ENCODE results near the gene CCT6A.
"Not testable (repeated sequence)": the region's sequence is repeated elsewhere in the genome, so short reads cannot be mapped to it uniquely, and the experiment has no call there.

DNA sequence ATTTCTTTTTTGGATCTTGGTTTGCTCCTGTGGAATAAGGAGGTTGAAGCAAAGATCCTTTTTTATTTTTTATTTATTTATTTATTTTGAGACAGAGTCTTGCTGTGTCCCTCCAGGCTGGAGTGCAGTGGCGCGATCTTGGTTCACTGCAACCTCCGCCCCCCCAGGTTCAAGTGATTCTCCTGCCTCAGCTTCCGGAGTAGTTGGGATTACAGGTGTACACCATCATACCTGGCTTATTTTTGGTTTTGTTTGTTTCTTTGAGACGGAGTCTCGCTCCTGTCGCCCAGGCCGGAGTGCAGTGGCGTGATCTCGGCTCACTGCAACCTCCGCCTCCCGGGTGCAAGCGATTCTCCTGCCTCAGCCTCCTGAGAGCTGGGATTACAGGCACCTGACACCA lies 14.8 kb downstream of the CCT6A start:
- not testable (repeated sequence) for TF ChIP-seq POLR2A (IDR thresholded peaks at IDR 0.05; ENCODE audit: low read length); E2F6 (IDR thresholded peaks at IDR 0.05; ENCODE audit: borderline replicate concordance, low read depth); KDM1A (IDR thresholded peaks at IDR 0.05; ENCODE audit: low read depth); SMC3 (IDR thresholded peaks at IDR 0.05); RAD21 (conservative IDR thresholded peaks at IDR 0.05 in 1 of 2, IDR thresholded peaks at IDR 0.05 in 1 of 2)
- TF ChIP-seq, protein P1, sequence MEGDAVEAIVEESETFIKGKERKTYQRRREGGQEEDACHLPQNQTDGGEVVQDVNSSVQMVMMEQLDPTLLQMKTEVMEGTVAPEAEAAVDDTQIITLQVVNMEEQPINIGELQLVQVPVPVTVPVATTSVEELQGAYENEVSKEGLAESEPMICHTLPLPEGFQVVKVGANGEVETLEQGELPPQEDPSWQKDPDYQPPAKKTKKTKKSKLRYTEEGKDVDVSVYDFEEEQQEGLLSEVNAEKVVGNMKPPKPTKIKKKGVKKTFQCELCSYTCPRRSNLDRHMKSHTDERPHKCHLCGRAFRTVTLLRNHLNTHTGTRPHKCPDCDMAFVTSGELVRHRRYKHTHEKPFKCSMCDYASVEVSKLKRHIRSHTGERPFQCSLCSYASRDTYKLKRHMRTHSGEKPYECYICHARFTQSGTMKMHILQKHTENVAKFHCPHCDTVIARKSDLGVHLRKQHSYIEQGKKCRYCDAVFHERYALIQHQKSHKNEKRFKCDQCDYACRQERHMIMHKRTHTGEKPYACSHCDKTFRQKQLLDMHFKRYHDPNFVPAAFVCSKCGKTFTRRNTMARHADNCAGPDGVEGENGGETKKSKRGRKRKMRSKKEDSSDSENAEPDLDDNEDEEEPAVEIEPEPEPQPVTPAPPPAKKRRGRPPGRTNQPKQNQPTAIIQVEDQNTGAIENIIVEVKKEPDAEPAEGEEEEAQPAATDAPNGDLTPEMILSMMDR (IDR thresholded peaks at IDR 0.05): not testable (repeated sequence)
